Breast epithelium (tissue), 4 donors: Measurements from ENCODE around the gene ANKRD55. TPM values are rescaled to one million over a fixed set of nuclear protein-coding genes. Genes with fewer than 3 reads are reported as not detected.
A peak's percentile ranks its signal among the peaks of the same experiment; 100 is the strongest.
"Not testable (repeated sequence)": the region's sequence is repeated elsewhere in the genome, so short reads cannot be mapped to it uniquely, and the experiment has no call there.

ENCODE experiments used
- DNase-seq, 2 donors: peaks; one replicate each; pipeline ENCODE4 v3.0.0-alpha.2; 2019; ENCODE audit warnings: low spot score in 2 of 2
- H3K27ac ChIP-seq, 2 donors: fragments of 200-600 bp; sonication (generic) in 1 of 2; one replicate each; pipeline ENCODE4 v1.5.1; 2016 to 2019; ENCODE audit warnings: mild to moderate bottlenecking in 1 of 2
- H3K27me3 ChIP-seq, 2 donors: fragments of 200-600 bp; sonication (generic) in 1 of 2; one replicate each; pipeline versions ENCODE4 v1.5.1 to v1.6.0; 2017 to 2019; ENCODE audit warnings: control low read depth in 1 of 2, mild to moderate bottlenecking in 1 of 2
- H3K36me3 ChIP-seq: fragments of 200-600 bp; one replicate; pipeline ENCODE4 v1.5.1; 2019
- H3K4me1 ChIP-seq, 2 donors: fragments of 200-600 bp; sonication (generic); one replicate each; pipeline ENCODE4 v1.5.1; 2016 to 2019; ENCODE audit warnings: control low read depth in 1 of 2
- H3K4me3 ChIP-seq, 3 donors: fragments of 200-600 bp; sonication (generic); 1 replicate in 2 of 3; 2 replicates in 1 of 3; pipeline ENCODE4 v1.5.1; 2016 to 2019; ENCODE audit warnings: mild to moderate bottlenecking in 3 of 3, moderate library complexity in 2 of 3
- H3K9me3 ChIP-seq, 2 donors: fragments of 200-600 bp; sonication (generic) in 1 of 2; one replicate each; pipeline ENCODE4 v1.5.1; 2016 to 2019; ENCODE audit warnings: control low read depth in 1 of 2
- CTCF ChIP-seq, 3 donors: fragments of 450-650 bp; IDR thresholded peaks; one replicate each; pipeline ENCODE4 v1.5.1; 2016 to 2017; ENCODE audit warnings: antibody characterized with exemption in 3 of 3, mild to moderate bottlenecking in 3 of 3, moderate library complexity in 3 of 3
- POLR2A ChIP-seq: fragments of 450-650 bp; IDR thresholded peaks from one replicate; pipeline ENCODE4 v1.6.1; 2016; ENCODE audit warnings: antibody characterized with exemption, mild to moderate bottlenecking, moderate library complexity
- POLR2AphosphoS5 ChIP-seq, 3 donors: sonication (generic); formaldehyde crosslinking; IDR thresholded peaks; one replicate each; pipeline ENCODE4 v1.6.1; 2017; ENCODE audit warnings: antibody characterized with exemption in 3 of 3
- intact Hi-C: fragments of 100-400 bp; cut with DNase I; formaldehyde crosslinking; loops from one replicate; pipeline ENCODE4 v1.15.1; 2023; ENCODE audit warnings: low total_unique reads
- total RNA-seq, 3 donors: library from RNA; depleted of rRNA; stranded (reverse); fragments of >200 nt; gene quantifications; one replicate each; pipeline ENCODE4 v1.1.0, GENCODE V29; 2016

Gene ANKRD55
- total RNA-seq, 3 donors from 2014 or later = 0.32 to 0.33 TPM; not detected in 1

- no peak for DNase-seq
- H3K4me1 ChIP-seq = no peaks in the 10 kb centered on the region
- H3K36me3 ChIP-seq = no peaks in the 10 kb centered on the region
- no peaks in the 10 kb centered on the region for H3K27me3 ChIP-seq
- peaks cover 4 to 8% of the 10 kb centered on the region in 2 donors for H3K9me3 ChIP-seq
- intact Hi-C loops = no loop called here
- TF ChIP-seq POLR2AphosphoS5 (IDR thresholded peaks at IDR 0.05) (no peak), CTCF (IDR thresholded peaks at IDR 0.05) (no peak), POLR2A (no peak)
- no peak overlapping the region for H3K27ac ChIP-seq
- H3K4me3 ChIP-seq = no peak overlapping the region
Observed at GRCh38 chr5:56215019-56215830, 17.9 kb downstream of the ANKRD55 start.

- H3K36me3 ChIP-seq, H3K4me3 ChIP-seq, H3K9me3 ChIP-seq, H3K27me3 ChIP-seq, DNase-seq, intact Hi-C loops, H3K4me1 ChIP-seq, H3K27ac ChIP-seq: not testable (repeated sequence)
Observed at GRCh38 chr5:56213886-56214535, 19.1 kb downstream of the ANKRD55 start.

GRCh38 chr5:56212130-56212879 lies 20.8 kb downstream of the ANKRD55 start:
- H3K27ac ChIP-seq = no peak overlapping the region
- H3K36me3 ChIP-seq = no peaks in the 10 kb centered on the region
- no peaks in the 10 kb centered on the region for H3K27me3 ChIP-seq
- no peak for DNase-seq
- TF ChIP-seq POLR2A (no peak), POLR2AphosphoS5 (IDR thresholded peaks at IDR 0.05) (no peak), CTCF (IDR thresholded peaks at IDR 0.05) (no peak)
- no peaks in the 10 kb centered on the region for H3K4me1 ChIP-seq
- peaks cover 4 to 8% of the 10 kb centered on the region in 2 donors for H3K9me3 ChIP-seq
- H3K4me3 ChIP-seq = no peak overlapping the region
- intact Hi-C loops = no loop called here

GRCh38 chr5:56211298-56211865 lies 21.7 kb downstream of the ANKRD55 start:
- intact Hi-C loops = no loop called here
- H3K27me3 ChIP-seq = no peaks in the 10 kb centered on the region
- no peaks in the 10 kb centered on the region for H3K9me3 ChIP-seq
- H3K27ac ChIP-seq = no peak overlapping the region
- DNase-seq = peak in 1 of 2 donors; percentile 21
- no peaks in the 10 kb centered on the region for H3K4me1 ChIP-seq
- H3K4me3 ChIP-seq = no peak overlapping the region
- H3K36me3 ChIP-seq = no peaks in the 10 kb centered on the region
- TF ChIP-seq POLR2AphosphoS5 (IDR thresholded peaks at IDR 0.05) (no peak), POLR2A (no peak), CTCF (IDR thresholded peaks at IDR 0.05) (no peak)

- H3K36me3 ChIP-seq = no peaks in the 10 kb centered on the region
- no peaks in the 10 kb centered on the region for H3K27me3 ChIP-seq
- H3K9me3 ChIP-seq = no peaks in the 10 kb centered on the region
- TF ChIP-seq CTCF (IDR thresholded peaks at IDR 0.05) (no peak), POLR2A (no peak), POLR2AphosphoS5 (IDR thresholded peaks at IDR 0.05) (no peak)
- H3K4me3 ChIP-seq = no peak overlapping the region
- H3K4me1 ChIP-seq = no peaks in the 10 kb centered on the region
- intact Hi-C loops = no loop called here
- no peak overlapping the region for H3K27ac ChIP-seq
- no peak for DNase-seq
Observed at GRCh38 chr5:56208681-56209080, 24.4 kb downstream of the ANKRD55 start.
